SK-N-SH (cell line): Measurements from ENCODE around the gene VPS35. TPM values are rescaled to one million over a fixed set of nuclear protein-coding genes. Genes with fewer than 3 reads are reported as not detected.

Experiments used
- CTCF ChIA-PET: fragments of 300-600, 350-600 bp; formaldehyde crosslinking; extraction: SDS; loops from one replicate; lab custom pipeline; 2021; lab: Yijun Ruan, JAX
- POLR2A ChIA-PET: fragments of 350-600 bp; sonication (Branson Sonifier 250); formaldehyde crosslinking; extraction: SDS; loops from one replicate; lab custom pipeline; 2020; ENCODE audit warnings: antibody characterized with exemption, inconsistent platforms; lab: Yijun Ruan, JAX
- DNase-seq: peaks from one replicate; pipeline ENCODE4 v3.0.0; 2012
- H2AFZ ChIP-seq: fragments of 200-600 bp; sonication (generic); 2 replicates; pipeline ENCODE4 v1.8.1; 2016; ENCODE audit warnings: antibody characterized with exemption, mild to moderate bottlenecking, low read depth
- H3F3A ChIP-seq: fragments of 200-600 bp; sonication (generic); replicated peaks from 2 replicates; pipeline ENCODE3; 2016; ENCODE audit warnings: antibody characterized with exemption, mild to moderate bottlenecking; ENCODE audit not compliant: insufficient read depth
- H3K27ac ChIP-seq, 2 experiments: fragments of 200-500 bp in 1 of 2; fragments of 200-600 bp in 1 of 2; sonication (Bioruptor generic) in 1 of 2; sonication (generic), shearing (Covaris generic) in 1 of 2; 2 replicates each; pipeline versions ENCODE4 v1.5.1 to v1.6.1; 2014 to 2016; ENCODE audit warnings: low read depth in 2 of 2, inconsistent platforms in 1 of 2, low read length in 1 of 2, mild to moderate bottlenecking in 1 of 2, mixed read lengths in 1 of 2
- H3K27me3 ChIP-seq: fragments of 200-600 bp; sonication (generic), shearing (Covaris generic); 2 replicates; pipeline ENCODE4 v1.6.1; 2016; ENCODE audit warnings: mixed run types; ENCODE audit not compliant: insufficient read depth
- H3K36me3 ChIP-seq, 2 experiments: fragments of 200-500 bp in 1 of 2; fragments of 200-600 bp in 1 of 2; sonication (Bioruptor generic) in 1 of 2; sonication (generic) in 1 of 2; replicated peaks in 1 of 2; 2 replicates each; pipeline versions ENCODE3 to v1.5.1; 2014 to 2016; ENCODE audit warnings: low read length in 1 of 2, mild to moderate bottlenecking in 1 of 2; ENCODE audit not compliant: insufficient read depth in 2 of 2, control insufficient read depth in 1 of 2
- H3K4me1 ChIP-seq, 2 experiments: fragments of 200-500 bp in 1 of 2; fragments of 200-600 bp in 1 of 2; sonication (Bioruptor generic) in 1 of 2; sonication (generic), shearing (Covaris generic) in 1 of 2; 2 replicates each; pipeline versions ENCODE4 v1.5.1 to v1.6.1; 2014 to 2016; ENCODE audit warnings: low read depth in 1 of 2, low read length in 1 of 2, mixed run types in 1 of 2; ENCODE audit not compliant: insufficient read depth in 2 of 2, control insufficient read depth in 1 of 2
- H3K4me2 ChIP-seq: fragments of 200-600 bp; sonication (generic), shearing (Covaris generic); 2 replicates; pipeline ENCODE4 v1.6.1; 2017; ENCODE audit warnings: mixed run types
- H3K4me3 ChIP-seq, 2 experiments: fragments of 200-500 bp in 1 of 2; fragments of 200-600 bp in 1 of 2; sonication (Bioruptor generic) in 1 of 2; sonication (generic), shearing (Covaris generic) in 1 of 2; 2 replicates each; pipeline versions ENCODE4 v1.5.1 to v1.8.1; 2014 to 2016; ENCODE audit warnings: low read depth in 2 of 2, inconsistent platforms in 1 of 2, low read length in 1 of 2, mild to moderate bottlenecking in 1 of 2, mixed read lengths in 1 of 2, moderate library complexity in 1 of 2
- H3K79me2 ChIP-seq: fragments of 200-600 bp; sonication (generic); 2 replicates; pipeline ENCODE4 v1.8.1; 2017; ENCODE audit warnings: mild to moderate bottlenecking; ENCODE audit not compliant: insufficient read depth
- H3K9ac ChIP-seq: fragments of 200-600 bp; sonication (generic); 2 replicates; pipeline ENCODE4 v1.6.1; 2017; ENCODE audit warnings: mixed run types
- H3K9me2 ChIP-seq: fragments of 200-600 bp; sonication (generic); 2 replicates; pipeline ENCODE4 v1.6.1; 2017; ENCODE audit warnings: mixed run types
- H3K9me3 ChIP-seq: fragments of 200-600 bp; sonication (generic); 2 replicates; pipeline ENCODE4 v1.6.1; 2017; ENCODE audit warnings: mixed run types, mild to moderate bottlenecking, moderate library complexity
- H4K20me1 ChIP-seq: fragments of 200-600 bp; sonication (generic); 2 replicates; pipeline ENCODE4 v1.6.1; 2017; ENCODE audit warnings: mild to moderate bottlenecking, mixed run types; ENCODE audit not compliant: insufficient read depth
- ELF1 ChIP-seq: IDR thresholded peaks from 2 replicates; pipeline ENCODE4 v1.4.0; 2012
- EP300 ChIP-seq, 2 experiments: IDR thresholded peaks; 2 replicates each; pipeline versions ENCODE4 v1.4.0 to v1.6.1; 2012; ENCODE audit warnings: borderline replicate concordance in 1 of 2, low read depth in 1 of 2, low read length in 1 of 2
- EZH2phosphoT487 ChIP-seq: fragments of 200-600 bp; sonication (generic); IDR thresholded peaks from 2 replicates; pipeline ENCODE4 v1.6.1; 2017; ENCODE audit warnings: low read depth, mixed run types, mild to moderate bottlenecking, antibody characterized with exemption, moderate library complexity, borderline replicate concordance
- FOXM1 ChIP-seq: IDR thresholded peaks from 2 replicates; pipeline ENCODE4 v1.4.0; 2012; ENCODE audit warnings: low read depth, mild to moderate bottlenecking
- GATA2 ChIP-seq: sonication (generic); formaldehyde crosslinking; IDR thresholded peaks from 2 replicates; pipeline ENCODE4 v1.5.0; 2020; ENCODE audit warnings: mild to moderate bottlenecking, missing genetic modification reagents
- POLR2AphosphoS5 ChIP-seq: IDR thresholded peaks from 2 replicates; pipeline ENCODE4 v1.6.1; 2012; ENCODE audit warnings: low read depth, low read length
- RFX5 ChIP-seq: IDR thresholded peaks from 2 replicates; pipeline ENCODE4 v1.6.1; 2012; ENCODE audit warnings: mild to moderate bottlenecking, improper control_type of control experiment, low read length
- WGBS: methylation state at CpG from one replicate; pipeline ENCODE4 v1.1.6; 2017; ENCODE audit warnings: low lambda C conversion rate; 5-methylcytosine and 5-hydroxymethylcytosine counted together
- polyA plus RNA-seq, 3 experiments: library from polyadenylated mRNA; depleted of rRNA; stranded (reverse); fragments of >200 nt; gene quantifications; 2 replicates each; pipeline ENCODE4 v1.2.3, GENCODE V29; 2012
- TF ChIP-seq, protein P1 (sequence below): fragments of 200-600 bp; sonication (generic); IDR thresholded peaks from 2 replicates; pipeline ENCODE4 v1.6.1; 2017; ENCODE audit warnings: antibody characterized with exemption, mild to moderate bottlenecking, moderate library complexity
- TF ChIP-seq, protein P2 (sequence below): IDR thresholded peaks from 2 replicates; pipeline ENCODE4 v1.6.1; 2012; ENCODE audit warnings: mild to moderate bottlenecking, low read depth, low read length, moderate library complexity
- TF ChIP-seq, protein P3 (sequence below): fragments of 150-350 bp; IDR thresholded peaks from 2 replicates; pipeline ENCODE4 v1.6.1; 2016; ENCODE audit warnings: mild to moderate bottlenecking, low read depth, low read length
- TF ChIP-seq, protein P4 (sequence below): fragments of 150-350 bp; IDR thresholded peaks from 2 replicates; pipeline ENCODE4 v1.6.1; 2017; ENCODE audit warnings: antibody characterized with exemption, low read length, low read depth, borderline replicate concordance

The VPS35 gene
- polyA plus RNA-seq, 1 of the 3 experiments (the other 2 are of a cell fraction): 17.5 TPM

DNA sequence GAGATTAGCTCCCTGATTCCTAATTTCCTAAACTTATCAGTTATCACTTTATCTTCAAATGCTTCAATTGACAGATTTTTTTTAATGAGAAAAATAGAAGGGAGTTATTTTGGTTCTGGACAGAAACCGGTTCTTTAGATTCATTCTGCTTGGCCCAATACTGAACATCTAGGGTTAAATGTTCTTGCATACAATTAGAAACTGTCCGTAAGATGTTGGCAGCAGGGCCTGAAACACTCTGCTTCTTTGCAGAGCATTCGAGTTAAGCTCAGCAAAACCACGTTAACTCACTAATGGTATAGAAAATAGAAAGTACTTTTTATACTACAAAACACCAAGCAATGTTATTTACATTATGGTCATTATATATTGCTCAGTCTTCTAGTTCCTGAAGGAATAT lies 75.0 kb downstream of the VPS35 start:
- WGBS: 85% methylated on average over 4 of the region's 4 CpGs
- H3K4me3 ChIP-seq: no peak overlapping the region
- H3K79me2 ChIP-seq: peaks cover 25% of the 10 kb centered on the region; the same call in 1 of the 2 replicates
- no peak overlapping the region for H3K9ac ChIP-seq
- H3K36me3 ChIP-seq: peaks cover 3 to 10% of the 10 kb centered on the region in 2 experiments
- H3K27me3 ChIP-seq: no peaks in the 10 kb centered on the region
- H2AFZ ChIP-seq: no peak overlapping the region
- H3K4me1 ChIP-seq: peaks cover 0 to 9% of the 10 kb centered on the region in 2 experiments; a peak in 1 of 4 replicates
- H3K4me2 ChIP-seq: no peak overlapping the region
- no peak overlapping the region for H3K27ac ChIP-seq
- ChIA-PET CTCF (interaction anchor here (1.0 to 1.9 kb wide), 3 partner anchors 15 to 59 kb away, joined by 3 to 7 read pairs (median 3); no protein-coding TSS in a partner anchor), POLR2A (no interaction called here)
- H3F3A ChIP-seq: no peaks in the 10 kb centered on the region
- DNase-seq: no peak
- H3K9me3 ChIP-seq: no peaks in the 10 kb centered on the region
- TF ChIP-seq ELF1 (no peak), FOXM1 (no peak)
- TF ChIP-seq, protein P1, sequence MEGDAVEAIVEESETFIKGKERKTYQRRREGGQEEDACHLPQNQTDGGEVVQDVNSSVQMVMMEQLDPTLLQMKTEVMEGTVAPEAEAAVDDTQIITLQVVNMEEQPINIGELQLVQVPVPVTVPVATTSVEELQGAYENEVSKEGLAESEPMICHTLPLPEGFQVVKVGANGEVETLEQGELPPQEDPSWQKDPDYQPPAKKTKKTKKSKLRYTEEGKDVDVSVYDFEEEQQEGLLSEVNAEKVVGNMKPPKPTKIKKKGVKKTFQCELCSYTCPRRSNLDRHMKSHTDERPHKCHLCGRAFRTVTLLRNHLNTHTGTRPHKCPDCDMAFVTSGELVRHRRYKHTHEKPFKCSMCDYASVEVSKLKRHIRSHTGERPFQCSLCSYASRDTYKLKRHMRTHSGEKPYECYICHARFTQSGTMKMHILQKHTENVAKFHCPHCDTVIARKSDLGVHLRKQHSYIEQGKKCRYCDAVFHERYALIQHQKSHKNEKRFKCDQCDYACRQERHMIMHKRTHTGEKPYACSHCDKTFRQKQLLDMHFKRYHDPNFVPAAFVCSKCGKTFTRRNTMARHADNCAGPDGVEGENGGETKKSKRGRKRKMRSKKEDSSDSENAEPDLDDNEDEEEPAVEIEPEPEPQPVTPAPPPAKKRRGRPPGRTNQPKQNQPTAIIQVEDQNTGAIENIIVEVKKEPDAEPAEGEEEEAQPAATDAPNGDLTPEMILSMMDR: no peak
- no peaks in the 10 kb centered on the region for H4K20me1 ChIP-seq
- H3K9me2 ChIP-seq: no peaks in the 10 kb centered on the region

DNA sequence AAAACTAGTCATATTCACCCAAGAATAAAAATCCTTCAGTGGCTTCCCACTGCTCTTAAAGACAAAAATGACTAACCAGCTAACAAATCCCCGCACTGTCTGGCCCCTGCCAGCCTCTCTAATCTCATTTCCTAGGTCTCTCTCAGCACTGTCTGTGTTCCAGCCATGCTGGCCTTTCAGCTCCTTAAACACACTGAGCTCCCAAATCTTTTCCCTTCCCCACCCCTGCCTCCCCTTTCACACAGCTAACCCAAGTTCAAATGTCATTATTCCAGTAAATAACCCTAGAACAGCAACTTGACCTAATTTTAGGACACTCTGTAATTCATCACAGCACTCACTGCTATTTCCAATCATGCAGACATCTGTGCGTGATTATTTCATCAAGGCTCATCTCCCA lies 75.6 kb downstream of the VPS35 start:
- H3K4me2 ChIP-seq: no peak overlapping the region

More for the DNA sequence above, 75.6 kb downstream of the VPS35 start:
- Histone ChIP-seq H2AFZ (no peak overlapping the region), H3K4me1 (peaks cover 0 to 9% of the 10 kb centered on the region in 2 experiments; a peak in 1 of 4 replicates), H3K27ac (peak overlapping the region in 1 of 2 experiments; percentile 54; a peak in 2 of 4 replicates), H3K79me2 (peaks cover 18% of the 10 kb centered on the region; the same call in 1 of the 2 replicates), H3K9ac (no peak overlapping the region), H3K4me3 (no peak overlapping the region), H4K20me1 (no peaks in the 10 kb centered on the region), H3K27me3 (no peaks in the 10 kb centered on the region), H3K9me3 (no peaks in the 10 kb centered on the region), H3F3A (no peaks in the 10 kb centered on the region), H3K9me2 (no peaks in the 10 kb centered on the region), H3K36me3 (peaks cover 3 to 10% of the 10 kb centered on the region in 2 experiments)
- 76% methylated on average over 2 of the region's 2 CpGs for WGBS
- ChIA-PET POLR2A (no interaction called here), CTCF (interaction anchor here (1.0 to 1.9 kb wide), 2 partner anchors 15 to 58 kb away, joined by 3 to 7 read pairs; no protein-coding TSS in a partner anchor)
- TF ChIP-seq EZH2phosphoT487 (no peak), GATA2 (no peak), EP300 (IDR thresholded peaks at IDR 0.05; ENCODE audit: borderline replicate concordance in 1 of 2, low read depth in 1 of 2, low read length in 1 of 2) (no peak), POLR2AphosphoS5 (no peak), ELF1 (no peak), RFX5 (no peak)
- TF ChIP-seq, protein P1: no peak
- TF ChIP-seq, protein P2, sequence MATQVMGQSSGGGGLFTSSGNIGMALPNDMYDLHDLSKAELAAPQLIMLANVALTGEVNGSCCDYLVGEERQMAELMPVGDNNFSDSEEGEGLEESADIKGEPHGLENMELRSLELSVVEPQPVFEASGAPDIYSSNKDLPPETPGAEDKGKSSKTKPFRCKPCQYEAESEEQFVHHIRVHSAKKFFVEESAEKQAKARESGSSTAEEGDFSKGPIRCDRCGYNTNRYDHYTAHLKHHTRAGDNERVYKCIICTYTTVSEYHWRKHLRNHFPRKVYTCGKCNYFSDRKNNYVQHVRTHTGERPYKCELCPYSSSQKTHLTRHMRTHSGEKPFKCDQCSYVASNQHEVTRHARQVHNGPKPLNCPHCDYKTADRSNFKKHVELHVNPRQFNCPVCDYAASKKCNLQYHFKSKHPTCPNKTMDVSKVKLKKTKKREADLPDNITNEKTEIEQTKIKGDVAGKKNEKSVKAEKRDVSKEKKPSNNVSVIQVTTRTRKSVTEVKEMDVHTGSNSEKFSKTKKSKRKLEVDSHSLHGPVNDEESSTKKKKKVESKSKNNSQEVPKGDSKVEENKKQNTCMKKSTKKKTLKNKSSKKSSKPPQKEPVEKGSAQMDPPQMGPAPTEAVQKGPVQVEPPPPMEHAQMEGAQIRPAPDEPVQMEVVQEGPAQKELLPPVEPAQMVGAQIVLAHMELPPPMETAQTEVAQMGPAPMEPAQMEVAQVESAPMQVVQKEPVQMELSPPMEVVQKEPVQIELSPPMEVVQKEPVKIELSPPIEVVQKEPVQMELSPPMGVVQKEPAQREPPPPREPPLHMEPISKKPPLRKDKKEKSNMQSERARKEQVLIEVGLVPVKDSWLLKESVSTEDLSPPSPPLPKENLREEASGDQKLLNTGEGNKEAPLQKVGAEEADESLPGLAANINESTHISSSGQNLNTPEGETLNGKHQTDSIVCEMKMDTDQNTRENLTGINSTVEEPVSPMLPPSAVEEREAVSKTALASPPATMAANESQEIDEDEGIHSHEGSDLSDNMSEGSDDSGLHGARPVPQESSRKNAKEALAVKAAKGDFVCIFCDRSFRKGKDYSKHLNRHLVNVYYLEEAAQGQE: no peak
- TF ChIP-seq, protein P3, sequence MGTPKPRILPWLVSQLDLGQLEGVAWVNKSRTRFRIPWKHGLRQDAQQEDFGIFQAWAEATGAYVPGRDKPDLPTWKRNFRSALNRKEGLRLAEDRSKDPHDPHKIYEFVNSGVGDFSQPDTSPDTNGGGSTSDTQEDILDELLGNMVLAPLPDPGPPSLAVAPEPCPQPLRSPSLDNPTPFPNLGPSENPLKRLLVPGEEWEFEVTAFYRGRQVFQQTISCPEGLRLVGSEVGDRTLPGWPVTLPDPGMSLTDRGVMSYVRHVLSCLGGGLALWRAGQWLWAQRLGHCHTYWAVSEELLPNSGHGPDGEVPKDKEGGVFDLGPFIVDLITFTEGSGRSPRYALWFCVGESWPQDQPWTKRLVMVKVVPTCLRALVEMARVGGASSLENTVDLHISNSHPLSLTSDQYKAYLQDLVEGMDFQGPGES: no peak
- TF ChIP-seq, protein P4, sequence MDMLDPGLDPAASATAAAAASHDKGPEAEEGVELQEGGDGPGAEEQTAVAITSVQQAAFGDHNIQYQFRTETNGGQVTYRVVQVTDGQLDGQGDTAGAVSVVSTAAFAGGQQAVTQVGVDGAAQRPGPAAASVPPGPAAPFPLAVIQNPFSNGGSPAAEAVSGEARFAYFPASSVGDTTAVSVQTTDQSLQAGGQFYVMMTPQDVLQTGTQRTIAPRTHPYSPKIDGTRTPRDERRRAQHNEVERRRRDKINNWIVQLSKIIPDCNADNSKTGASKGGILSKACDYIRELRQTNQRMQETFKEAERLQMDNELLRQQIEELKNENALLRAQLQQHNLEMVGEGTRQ: no peak
- DNase-seq: no peak
